HepG2 (cell line): ENCODE measurements around the gene SOX8. TPM values are rescaled to one million over a fixed set of nuclear protein-coding genes. Genes with fewer than 3 reads are reported as not detected.

Experiments
- ATAC-seq: fragments of 200-7000 bp; cut with Tn5 transposase; 3 replicates; pipeline ENCODE4 v1.9.1; 2020; ENCODE audit warnings: mild to moderate bottlenecking, moderate library complexity
- BruUV-seq: library from RNA; stranded (reverse); fragments of 400-500 nt; replicated peaks from 2 replicates; lab custom pipeline; 2021; lab: Mats Ljungman, UMichigan
- CTCF ChIA-PET: fragments of 300-600 bp; formaldehyde crosslinking; extraction: SDS; loops from one replicate; lab custom pipeline; 2021; ENCODE audit warnings: low total read pairs, inconsistent platforms, low intra/inter-chr PET ratio; lab: Yijun Ruan, JAX
- POLR2A ChIA-PET: fragments of 350-600 bp; sonication (Branson Sonifier 250); formaldehyde crosslinking; loops from one replicate; lab custom pipeline; 2020; ENCODE audit warnings: antibody characterized with exemption, inconsistent platforms; lab: Yijun Ruan, JAX
- DNase-seq: peaks from one replicate; pipeline ENCODE4 v3.0.0-alpha.2; 2015; ENCODE audit warnings: low spot score
- FAIRE-seq: peaks from 3 replicates; lab custom pipeline; 2011; peaks lifted over from hg19 to GRCh38; lab: Jason Lieb, UNC
- H2AFZ ChIP-seq: one replicate; pipeline ENCODE4 v1.6.1; 2011; ENCODE audit warnings: low read length, inconsistent platforms
- H3K27ac ChIP-seq: fragments of 300-600 bp; 3 replicates; pipeline ENCODE4 v1.8.0; 2011; ENCODE audit warnings: mixed run types, mild to moderate bottlenecking, mixed read lengths, low read length, inconsistent platforms; ENCODE audit not compliant: insufficient read depth; ENCODE audit errors: extremely low read length
- H3K27me3 ChIP-seq, 2 experiments: fragments of 200-600 bp in 1 of 2; 2 replicates in 1 of 2; 3 replicates in 1 of 2; pipeline versions ENCODE4 v1.6.0 to v1.8.0; 2011; ENCODE audit warnings: low read length in 2 of 2, mild to moderate bottlenecking in 2 of 2, moderate library complexity in 2 of 2, inconsistent platforms in 1 of 2; ENCODE audit not compliant: insufficient read depth in 2 of 2, control insufficient read depth in 1 of 2
- H3K36me3 ChIP-seq, 2 experiments: fragments of 200-600 bp in 1 of 2; replicated peaks in 1 of 2; 2 replicates in 1 of 2; 3 replicates in 1 of 2; pipeline versions ENCODE4 v1.5.1 to v1.8.0; 2011; ENCODE audit warnings: low read length in 2 of 2, inconsistent platforms in 1 of 2; ENCODE audit not compliant: insufficient read depth in 2 of 2, control insufficient read depth in 1 of 2
- H3K4me1 ChIP-seq: 2 replicates; pipeline ENCODE4 v1.5.1; 2012; ENCODE audit warnings: low read length, inconsistent platforms; ENCODE audit not compliant: insufficient read depth
- H3K4me2 ChIP-seq: 2 replicates; pipeline ENCODE4 v1.6.0; 2011; ENCODE audit warnings: low read depth, low read length, inconsistent platforms
- H3K4me3 ChIP-seq, 3 experiments: fragments of 200-600 bp in 1 of 3; sonication (generic), shearing (Covaris generic) in 1 of 3; replicated peaks in 1 of 3; 2 replicates each; pipeline ENCODE4 v1.5.1; 2011 to 2016; ENCODE audit warnings: low read length in 3 of 3, inconsistent platforms in 2 of 3, low read depth in 2 of 3, mild to moderate bottlenecking in 2 of 3, control low read depth in 1 of 3, mixed read lengths in 1 of 3; ENCODE audit not compliant: insufficient read depth in 1 of 3
- H3K79me2 ChIP-seq: one replicate; pipeline ENCODE4 v1.6.1; 2011; ENCODE audit warnings: low read length, inconsistent platforms; ENCODE audit not compliant: insufficient read depth
- H3K9ac ChIP-seq: 2 replicates; pipeline ENCODE4 v1.6.0; 2011; ENCODE audit warnings: mild to moderate bottlenecking, low read depth, low read length, inconsistent platforms; ENCODE audit not compliant: insufficient read depth
- H3K9me3 ChIP-seq: 2 replicates; pipeline ENCODE4 v1.5.1; 2012; ENCODE audit warnings: mild to moderate bottlenecking, low read length
- H4K20me1 ChIP-seq: 2 replicates; pipeline ENCODE4 v1.6.0; 2011; ENCODE audit warnings: inconsistent platforms, mild to moderate bottlenecking, low read length, moderate library complexity; ENCODE audit not compliant: insufficient read depth
- EZH2 ChIP-seq: conservative IDR thresholded peaks from 2 replicates; pipeline ENCODE4 v1.6.1; 2012; ENCODE audit warnings: mild to moderate bottlenecking, low read depth, low read length, moderate library complexity
- MTF2 ChIP-seq: sonication (generic); formaldehyde crosslinking; IDR thresholded peaks from 2 replicates; pipeline ENCODE4 v1.5.0; 2020; ENCODE audit warnings: missing genetic modification reagents, borderline replicate concordance
- MZF1 ChIP-seq: sonication (generic); formaldehyde crosslinking; IDR thresholded peaks from 2 replicates; pipeline ENCODE4 v1.8.1; 2023; ENCODE audit warnings: mild to moderate bottlenecking, missing genetic modification reagents, borderline replicate concordance
- TAF1 ChIP-seq: sonication (generic); formaldehyde crosslinking; IDR thresholded peaks from 2 replicates; pipeline ENCODE4 v1.4.0; 2020; ENCODE audit warnings: missing genetic modification reagents
- ZBTB14 ChIP-seq: sonication (generic); formaldehyde crosslinking; IDR thresholded peaks from 2 replicates; pipeline ENCODE4 v1.4.0; 2020; ENCODE audit warnings: missing genetic modification reagents
- ZBTB43 ChIP-seq: sonication (generic); formaldehyde crosslinking; conservative IDR thresholded peaks from 2 replicates; pipeline ENCODE4 v1.4.0; 2020; ENCODE audit warnings: missing genetic modification reagents
- ZNF598 ChIP-seq: sonication (generic); formaldehyde crosslinking; IDR thresholded peaks from 2 replicates; pipeline ENCODE4 v1.5.1; 2020; ENCODE audit warnings: mild to moderate bottlenecking, missing genetic modification reagents, borderline replicate concordance
- WGBS: methylation state at CpG from one replicate; pipeline ENCODE4 v1.1.6; 2017; ENCODE audit warnings: low lambda C conversion rate; 5-methylcytosine and 5-hydroxymethylcytosine counted together
- in situ Hi-C: cut with HindIII; loops from 2 replicates; pipeline ENCODE4 v1.10.0; 2017; ENCODE audit warnings: low pct_unique_long_range_greater_than_20kb; ENCODE audit not compliant: extremely low pct_ligation_motif_present
- intact Hi-C: fragments of 100-400 bp; cut with micrococcal nuclease; formaldehyde crosslinking; loops from one replicate; pipeline ENCODE4 v1.10.0; 2022; ENCODE audit not compliant: unreplicated experiment
- polyA plus RNA-seq, 8 experiments: library from polyadenylated mRNA; depleted of rRNA in 3 of 8; stranded (reverse) in 7 of 8; unstranded in 1 of 8; fragments of >200 nt; fragmentation: Illumina TruSeq in 4 of 8; extraction: Trizol in 4 of 8; gene quantifications; 2 replicates each; pipeline versions ENCODE4 v1.2.1 to v1.2.3, GENCODE V29; 2011 to 2016; ENCODE audit warnings: low read depth in 4 of 8, missing spikeins in 1 of 8, mixed read lengths in 1 of 8; ENCODE audit not compliant: insufficient read depth in 1 of 8
- total RNA-seq, 5 experiments: library from RNA; depleted of rRNA; stranded (reverse); fragments of >200 nt; fragmentation: Illumina TruSeq; extraction: Trizol; gene quantifications; 2 replicates each; pipeline ENCODE4 v1.2.3, GENCODE V29; 2016; ENCODE audit warnings: low read depth in 1 of 5

Gene SOX8
- total and polyA plus RNA-seq, 2 of the 13 experiments (the other 11 are each of a cell fraction or from before 2014, with no cell fraction given) = 0.20 to 0.28 TPM

- H4K20me1 ChIP-seq = no peaks in the 10 kb centered on the region
- H3K4me2 ChIP-seq = 0 out of 2 replicates have a peak overlapping the region, but pooled peaks have one; percentile 7
- no peak for DNase-seq
- H3K9ac ChIP-seq = no peak overlapping the region
- H3K4me3 ChIP-seq = peak overlapping the region in 1 of 3 experiments; percentile 43; a peak in 1 of 6 replicates
- TF ChIP-seq ZNF598 (CRISPR knock-in tag) = no peak
- TF ChIP-seq MZF1 = no peak
- peak; percentile 87 for TF ChIP-seq MTF2 (CRISPR knock-in tag)
- 0 out of 2 replicates have a peak, but pooled peaks have one; percentile 27 for TF ChIP-seq EZH2
- TF ChIP-seq ZBTB43 = no peak
- 0 out of 2 replicates have a peak, but pooled peaks have one; percentile 2 for TF ChIP-seq ZBTB14 (CRISPR knock-in tag)
- no peak for TF ChIP-seq TAF1 (CRISPR knock-in tag)
- FAIRE-seq = no peak
- BruUV-seq = no TSS peak
- no peak overlapping the region for H2AFZ ChIP-seq
- CTCF ChIA-PET = no interaction called here
- no peaks in the 10 kb centered on the region for H3K36me3 ChIP-seq
- no peaks in the 10 kb centered on the region for H3K9me3 ChIP-seq
- ATAC-seq = no peak
- in situ Hi-C loops = no loop called here
- H3K27ac ChIP-seq = no peak overlapping the region
- POLR2A ChIA-PET = interaction anchor here (3.6 kb wide), 1 partner anchor 11 kb away, joined by 38 read pairs; the partner anchor contains the start of gene LMF1
- no peaks in the 10 kb centered on the region for H3K4me1 ChIP-seq
- peaks cover 22 to 85% of the 10 kb centered on the region in 2 experiments for H3K27me3 ChIP-seq
- H3K79me2 ChIP-seq = no peaks in the 10 kb centered on the region
- 64% methylated on average over 5 of the region's 76 CpGs for WGBS
- intact Hi-C loops = no loop called here
Measured at GRCh38 chr16:982145-983043, 824 bp downstream of the SOX8 start.
